GM12878 (cell line): Measurements from ENCODE around the gene PUS7. TPM values are rescaled to one million over a fixed set of nuclear protein-coding genes. Genes with fewer than 3 reads are reported as not detected.

ENCODE experiments used
- ATAC-seq: fragments of 200-7000 bp; cut with Tn5 transposase; 3 replicates; pipeline ENCODE4 v1.9.1; 2020; ENCODE audit warnings: mild to moderate bottlenecking, moderate library complexity
- BruUV-seq: library from RNA; stranded (reverse); fragments of 400-500 nt; replicated peaks from 2 replicates; lab custom pipeline; 2021; lab: Mats Ljungman, UMichigan
- CTCF ChIA-PET: fragments of 300-600 bp; sonication (Branson Sonifier 250); formaldehyde crosslinking; extraction: SDS; loops from one replicate; lab custom pipeline; 2021; ENCODE audit warnings: inconsistent platforms; lab: Yijun Ruan, JAX
- POLR2A ChIA-PET: fragments of 350-600 bp; formaldehyde crosslinking; extraction: SDS; loops from one replicate; lab custom pipeline; 2021; ENCODE audit warnings: inconsistent platforms; lab: Charles Lee
- RAD21 ChIA-PET: fragments of 300-600 bp; sonication (Branson Sonifier 250); formaldehyde crosslinking; loops from one replicate; lab custom pipeline; 2023; ENCODE audit warnings: antibody characterized with exemption; ENCODE audit not compliant: unreplicated experiment; lab: Charles Lee
- SMC1A ChIA-PET: fragments of 300-600 bp; sonication (Branson Sonifier 250); formaldehyde crosslinking; loops from one replicate; lab custom pipeline; 2023; ENCODE audit not compliant: unreplicated experiment, uncharacterized antibody; lab: Charles Lee
- DNase-seq: peaks from one replicate; pipeline ENCODE4 v3.0.0-alpha.2; 2011; ENCODE audit warnings: low read depth, low spot score
- FAIRE-seq: peaks from 3 replicates; lab custom pipeline; 2011; peaks lifted over from hg19 to GRCh38; lab: Jason Lieb, UNC
- H2AFZ ChIP-seq: 2 replicates; pipeline ENCODE4 v1.6.0; 2011; ENCODE audit warnings: low read depth, low read length, control low read depth; ENCODE audit not compliant: control insufficient read depth
- H3K27ac ChIP-seq: 2 replicates; pipeline ENCODE4 v1.5.1; 2011; ENCODE audit warnings: control low read depth; ENCODE audit not compliant: control insufficient read depth, insufficient read depth
- H3K27me3 ChIP-seq, 2 experiments: replicated peaks in 1 of 2; 2 replicates each; pipeline versions ENCODE4 v1.6.0 to v1.6.1; 2011; ENCODE audit warnings: low read length in 1 of 2; ENCODE audit not compliant: control insufficient read depth in 2 of 2, insufficient read depth in 2 of 2
- H3K36me3 ChIP-seq, 2 experiments: 2 replicates each; pipeline ENCODE4 v1.5.1; 2011; ENCODE audit warnings: low read length in 1 of 2; ENCODE audit not compliant: control insufficient read depth in 2 of 2, insufficient read depth in 2 of 2
- H3K4me1 ChIP-seq: 2 replicates; pipeline ENCODE4 v1.6.1; 2011; ENCODE audit warnings: mild to moderate bottlenecking, low read length, moderate library complexity, mixed read lengths; ENCODE audit not compliant: control insufficient read depth, insufficient read depth
- H3K4me2 ChIP-seq: 2 replicates; pipeline ENCODE4 v1.6.0; 2011; ENCODE audit warnings: control low read depth; ENCODE audit not compliant: control insufficient read depth, insufficient read depth
- H3K4me3 ChIP-seq: fragments of 200-600 bp; sonication (generic); 2 replicates; pipeline ENCODE4 v1.5.1; 2016
- H3K79me2 ChIP-seq: 2 replicates; pipeline ENCODE4 v1.6.0; 2011; ENCODE audit warnings: low read length; ENCODE audit not compliant: control insufficient read depth, insufficient read depth
- H3K9ac ChIP-seq: 2 replicates; pipeline ENCODE4 v1.8.0; 2011; ENCODE audit warnings: low read length, control low read depth, mixed read lengths; ENCODE audit not compliant: control insufficient read depth, insufficient read depth
- H3K9me3 ChIP-seq: replicated peaks from 3 replicates; pipeline ENCODE4 v1.5.1; 2011; ENCODE audit warnings: mild to moderate bottlenecking, low read length; ENCODE audit not compliant: control insufficient read depth, insufficient read depth
- H4K20me1 ChIP-seq: 2 replicates; pipeline ENCODE4 v1.6.0; 2011; ENCODE audit not compliant: control insufficient read depth, insufficient read depth
- CTCF ChIP-seq, 3 experiments: IDR thresholded peaks in 2 of 3; conservative IDR thresholded peaks in 1 of 3; 2 replicates each; pipeline ENCODE4 v1.5.1; 2011; ENCODE audit warnings: low read depth in 3 of 3, low read length in 3 of 3, mild to moderate bottlenecking in 3 of 3, control low read depth in 2 of 3, moderate library complexity in 2 of 3, inconsistent platforms in 1 of 3, mixed read lengths in 1 of 3; ENCODE audit not compliant: control insufficient read depth in 2 of 3, insufficient read depth in 1 of 3; ENCODE audit errors: extremely low read depth in 1 of 3
- KDM1A ChIP-seq: fragments of 200-600 bp; sonication (generic); IDR thresholded peaks from 2 replicates; pipeline ENCODE4 v1.6.1; 2016; ENCODE audit warnings: borderline replicate concordance
- MTA3 ChIP-seq: IDR thresholded peaks from 2 replicates; pipeline ENCODE4 v1.6.1; 2012; ENCODE audit warnings: low read length, inconsistent platforms, borderline replicate concordance
- NR2F1 ChIP-seq: fragments of 450-650 bp; conservative IDR thresholded peaks from 2 replicates; pipeline ENCODE4 v1.6.1; 2017; ENCODE audit warnings: mild to moderate bottlenecking
- POLR2AphosphoS5 ChIP-seq: IDR thresholded peaks from 2 replicates; pipeline ENCODE4 v1.6.1; 2011; ENCODE audit warnings: mild to moderate bottlenecking, low read length, inconsistent platforms
- RAD21 ChIP-seq: IDR thresholded peaks from 2 replicates; pipeline ENCODE4 v1.6.1; 2011; ENCODE audit warnings: mild to moderate bottlenecking, low read depth, low read length, moderate library complexity; ENCODE audit not compliant: insufficient read depth
- SIX5 ChIP-seq: IDR thresholded peaks from 2 replicates; pipeline ENCODE4 v1.6.1; 2011; ENCODE audit warnings: mild to moderate bottlenecking, low read depth, low read length, moderate library complexity; ENCODE audit not compliant: severe bottlenecking
- SMARCA5 ChIP-seq: fragments of 450-650 bp; IDR thresholded peaks from 2 replicates; pipeline ENCODE4 v1.6.1; 2017; ENCODE audit warnings: mild to moderate bottlenecking
- SMC3 ChIP-seq: IDR thresholded peaks from 2 replicates; pipeline ENCODE4 v1.6.1; 2011; ENCODE audit warnings: low read length, improper control_type of control experiment, borderline replicate concordance
- SUZ12 ChIP-seq: fragments of 200-600 bp; sonication (generic); IDR thresholded peaks from one replicate; pipeline ENCODE4 v1.6.1; 2018; ENCODE audit warnings: antibody characterized with exemption, mild to moderate bottlenecking; ENCODE audit not compliant: unreplicated experiment
- TBL1XR1 ChIP-seq: IDR thresholded peaks from 2 replicates; pipeline ENCODE4 v1.6.1; 2012; ENCODE audit warnings: low read depth, low read length, improper control_type of control experiment
- TCF12 ChIP-seq: IDR thresholded peaks from 2 replicates; pipeline ENCODE4 v1.6.1; 2011; ENCODE audit warnings: low read depth, mild to moderate bottlenecking, low read length
- TCF7 ChIP-seq: IDR thresholded peaks from 2 replicates; pipeline ENCODE4 v1.6.1; 2014; ENCODE audit warnings: antibody characterized with exemption, borderline replicate concordance
- ZNF207 ChIP-seq: fragments of 450-650 bp; IDR thresholded peaks from 2 replicates; pipeline ENCODE4 v1.6.1; 2014; ENCODE audit warnings: antibody characterized with exemption, mild to moderate bottlenecking, borderline replicate concordance
- WGBS: methylation state at CpG from one replicate; pipeline ENCODE4 v1.1.6; 2016; ENCODE audit warnings: low lambda C conversion rate; ENCODE audit not compliant: insufficient replicate concordance, insufficient coverage; ENCODE audit errors: missing lambda C conversion rate; 5-methylcytosine and 5-hydroxymethylcytosine counted together
- in situ Hi-C: fragments of 300-500 bp; cut with MboI; formaldehyde crosslinking; loops from 9 replicates; pipeline ENCODE4 v1.14.3; 2018; ENCODE audit warnings: mixed read lengths
- intact Hi-C: fragments of 100-400 bp; cut with micrococcal nuclease; formaldehyde crosslinking; loops from one replicate; pipeline ENCODE4 v1.14.2; 2022; ENCODE audit not compliant: unreplicated experiment
- polyA plus RNA-seq, 11 experiments: library from polyadenylated mRNA; depleted of rRNA in 4 of 11; unstranded in 6 of 11; stranded (reverse) in 5 of 11; fragments of >200 nt; fragmentation: Nextera tagmentation in 4 of 11; fragmentation: Illumina TruSeq in 1 of 11; extraction: Ambion mirVana in 4 of 11; extraction: Trizol in 1 of 11; gene quantifications; 1 replicate in 1 of 11; 2 replicates in 10 of 11; pipeline versions ENCODE4 v1.2.1 to v1.2.3, GENCODE V29; 2011 to 2016; ENCODE audit warnings: inconsistent platforms in 2 of 11, missing spikeins in 2 of 11, low read depth in 1 of 11
- total RNA-seq, 4 experiments: library from RNA; depleted of rRNA in 3 of 4; stranded (reverse); fragments of >200 nt in 3 of 4; fragmentation: Illumina TruSeq in 1 of 4; extraction: Trizol in 1 of 4; gene quantifications; 2 replicates each; pipeline versions ENCODE4 v1.2.1 to v1.2.3, GENCODE V29; 2013 to 2021
- TF ChIP-seq, protein P1 (sequence below): fragments of 450-650 bp; IDR thresholded peaks from 2 replicates; pipeline ENCODE4 v1.6.1; 2016; ENCODE audit warnings: mild to moderate bottlenecking, moderate library complexity, borderline replicate concordance
- TF ChIP-seq, protein P2 (sequence below): fragments of 450-650 bp; IDR thresholded peaks from 2 replicates; pipeline ENCODE4 v1.6.1; 2016; ENCODE audit warnings: mild to moderate bottlenecking

Gene PUS7
- total and polyA plus RNA-seq, 10 of the 15 experiments (the other 5 are each of a cell fraction or from before 2014, with no cell fraction given): 5.6 to 28.5 (median 22.4) TPM

GRCh38 chr7:105487579-105488571, 34.2 kb downstream of the PUS7 start:
- Histone ChIP-seq H3K27me3 (no peaks in the 10 kb centered on the region), H4K20me1 (no peaks in the 10 kb centered on the region), H3K4me3 (no peak overlapping the region), H3K27ac (no peak overlapping the region), H3K9me3 (no peaks in the 10 kb centered on the region), H2AFZ (no peak overlapping the region), H3K4me1 (no peaks in the 10 kb centered on the region), H3K79me2 (no peaks in the 10 kb centered on the region), H3K4me2 (no peak overlapping the region), H3K9ac (no peak overlapping the region), H3K36me3 (peaks cover 1 to 10% of the 10 kb centered on the region in 2 experiments; a peak in 3 of 4 replicates)
- DNase-seq: no peak
- SMC1A ChIA-PET: interaction anchor here (0.7 to 1.1 kb wide), 4 partner anchors 330 to 843 kb away, joined by 3 read pairs; no protein-coding TSS in a partner anchor
- in situ Hi-C loops (no loop called here), intact Hi-C loops (no loop called here)
- peak; percentile 23 for FAIRE-seq
- WGBS: 97% methylated on average over 6 of the region's 6 CpGs
- POLR2A ChIA-PET: no interaction called here
- BruUV-seq: no TSS peak
- TF ChIP-seq POLR2AphosphoS5: no peak
- no peak for TF ChIP-seq SUZ12
- peak; percentile 48 for TF ChIP-seq RAD21
- peak in 2 of 3 experiments; percentile 18 to 44; a peak in 3 of 6 replicates for TF ChIP-seq CTCF (IDR thresholded peaks at IDR 0.05 in 2 of 3, conservative IDR thresholded peaks at IDR 0.05 in 1 of 3; ENCODE audit: control insufficient read depth in 2 of 3, extremely low read depth in 1 of 3, insufficient read depth in 1 of 3, low read depth in 3 of 3, low read length in 3 of 3)
- TF ChIP-seq NR2F1: no peak
- TF ChIP-seq KDM1A: no peak
- no peak for TF ChIP-seq TCF7
- no peak for TF ChIP-seq SMARCA5
- no peak for TF ChIP-seq MTA3
- TF ChIP-seq, protein P1, sequence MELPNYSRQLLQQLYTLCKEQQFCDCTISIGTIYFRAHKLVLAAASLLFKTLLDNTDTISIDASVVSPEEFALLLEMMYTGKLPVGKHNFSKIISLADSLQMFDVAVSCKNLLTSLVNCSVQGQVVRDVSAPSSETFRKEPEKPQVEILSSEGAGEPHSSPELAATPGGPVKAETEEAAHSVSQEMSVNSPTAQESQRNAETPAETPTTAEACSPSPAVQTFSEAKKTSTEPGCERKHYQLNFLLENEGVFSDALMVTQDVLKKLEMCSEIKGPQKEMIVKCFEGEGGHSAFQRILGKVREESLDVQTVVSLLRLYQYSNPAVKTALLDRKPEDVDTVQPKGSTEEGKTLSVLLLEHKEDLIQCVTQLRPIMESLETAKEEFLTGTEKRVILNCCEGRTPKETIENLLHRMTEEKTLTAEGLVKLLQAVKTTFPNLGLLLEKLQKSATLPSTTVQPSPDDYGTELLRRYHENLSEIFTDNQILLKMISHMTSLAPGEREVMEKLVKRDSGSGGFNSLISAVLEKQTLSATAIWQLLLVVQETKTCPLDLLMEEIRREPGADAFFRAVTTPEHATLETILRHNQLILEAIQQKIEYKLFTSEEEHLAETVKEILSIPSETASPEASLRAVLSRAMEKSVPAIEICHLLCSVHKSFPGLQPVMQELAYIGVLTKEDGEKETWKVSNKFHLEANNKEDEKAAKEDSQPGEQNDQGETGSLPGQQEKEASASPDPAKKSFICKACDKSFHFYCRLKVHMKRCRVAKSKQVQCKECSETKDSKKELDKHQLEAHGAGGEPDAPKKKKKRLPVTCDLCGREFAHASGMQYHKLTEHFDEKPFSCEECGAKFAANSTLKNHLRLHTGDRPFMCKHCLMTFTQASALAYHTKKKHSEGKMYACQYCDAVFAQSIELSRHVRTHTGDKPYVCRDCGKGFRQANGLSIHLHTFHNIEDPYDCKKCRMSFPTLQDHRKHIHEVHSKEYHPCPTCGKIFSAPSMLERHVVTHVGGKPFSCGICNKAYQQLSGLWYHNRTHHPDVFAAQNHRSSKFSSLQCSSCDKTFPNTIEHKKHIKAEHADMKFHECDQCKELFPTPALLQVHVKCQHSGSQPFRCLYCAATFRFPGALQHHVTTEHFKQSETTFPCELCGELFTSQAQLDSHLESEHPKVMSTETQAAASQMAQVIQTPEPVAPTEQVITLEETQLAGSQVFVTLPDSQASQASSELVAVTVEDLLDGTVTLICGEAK: no peak
- TF ChIP-seq TBL1XR1: no peak
- no peak for TF ChIP-seq SIX5
- TF ChIP-seq, protein P2, sequence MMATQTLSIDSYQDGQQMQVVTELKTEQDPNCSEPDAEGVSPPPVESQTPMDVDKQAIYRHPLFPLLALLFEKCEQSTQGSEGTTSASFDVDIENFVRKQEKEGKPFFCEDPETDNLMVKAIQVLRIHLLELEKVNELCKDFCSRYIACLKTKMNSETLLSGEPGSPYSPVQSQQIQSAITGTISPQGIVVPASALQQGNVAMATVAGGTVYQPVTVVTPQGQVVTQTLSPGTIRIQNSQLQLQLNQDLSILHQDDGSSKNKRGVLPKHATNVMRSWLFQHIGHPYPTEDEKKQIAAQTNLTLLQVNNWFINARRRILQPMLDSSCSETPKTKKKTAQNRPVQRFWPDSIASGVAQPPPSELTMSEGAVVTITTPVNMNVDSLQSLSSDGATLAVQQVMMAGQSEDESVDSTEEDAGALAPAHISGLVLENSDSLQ: no peak
- no peak for TF ChIP-seq ZNF207
- TF ChIP-seq SMC3: peak; percentile 51; the same call in 1 of the 2 replicates
- no peak for TF ChIP-seq TCF12
- RAD21 ChIA-PET: interaction anchor here (0.6 to 1.2 kb wide), 3 partner anchors 148 to 507 kb away, joined by 3 read pairs; no protein-coding TSS in a partner anchor
- ATAC-seq: peak; percentile 33; the same call in 2 of the 3 replicates
- CTCF ChIA-PET: interaction anchor here (0.7 to 1.2 kb wide), 3 partner anchors 506 to 509 kb away, joined by 3 to 4 read pairs (median 3); no protein-coding TSS in a partner anchor
